Heart left ventricle (tissue), 16 donors: Measurements from ENCODE around the gene SLC22A4. TPM values are rescaled to one million over a fixed set of nuclear protein-coding genes. Genes with fewer than 3 reads are reported as not detected.

Experiments used
- ATAC-seq, 4 donors: fragments of 200-7000 bp; cut with Tn5 transposase; one replicate each; pipeline ENCODE4 v1.9.1; 2020 to 2022; ENCODE audit warnings: moderate library complexity in 4 of 4, mild to moderate bottlenecking in 3 of 4, moderate number of reproducible peaks in 1 of 4
- DNase-seq, 5 donors: peaks; one replicate each; pipeline ENCODE4 v3.0.0-alpha.2; 2020
- H3K27ac ChIP-seq, 12 donors: fragments of 200-600 bp; sonication (generic) in 4 of 12; one replicate each; pipeline versions ENCODE4 v1.5.0 to v1.8.0; 2016 to 2022; ENCODE audit warnings: mild to moderate bottlenecking in 2 of 12
- H3K27me3 ChIP-seq, 9 donors: fragments of 200-600 bp; sonication (generic) in 2 of 9; one replicate each; pipeline versions ENCODE4 v1.5.1 to v1.8.0; 2016 to 2022; ENCODE audit warnings: mild to moderate bottlenecking in 3 of 9
- H3K36me3 ChIP-seq, 9 donors: fragments of 200-600 bp; sonication (generic) in 2 of 9; one replicate each; pipeline versions ENCODE4 v1.5.0 to v1.8.0; 2018 to 2022; ENCODE audit warnings: mild to moderate bottlenecking in 2 of 9
- H3K4me1 ChIP-seq, 12 donors: fragments of 200-600 bp; sonication (generic) in 4 of 12; one replicate each; pipeline versions ENCODE4 v1.5.0 to v1.8.0; 2016 to 2022; ENCODE audit warnings: mild to moderate bottlenecking in 3 of 12
- H3K4me3 ChIP-seq, 12 donors: fragments of 200-600 bp; sonication (generic) in 4 of 12; one replicate each; pipeline versions ENCODE4 v1.5.0 to v1.8.0; 2017 to 2022; ENCODE audit warnings: mild to moderate bottlenecking in 9 of 12, moderate library complexity in 4 of 12
- H3K9me3 ChIP-seq, 12 donors: fragments of 200-600 bp; sonication (generic) in 4 of 12; one replicate each; pipeline versions ENCODE4 v1.5.0 to v1.8.0; 2016 to 2022; ENCODE audit warnings: mild to moderate bottlenecking in 1 of 12
- CTCF ChIP-seq, 12 donors: fragments of 200-600 bp; sonication (generic) in 4 of 12; IDR thresholded peaks; one replicate each; pipeline versions ENCODE4 v1.5.0 to v1.8.0; 2018 to 2022; ENCODE audit warnings: antibody characterized with exemption in 12 of 12, mild to moderate bottlenecking in 5 of 12
- POLR2A ChIP-seq, 2 donors: fragments of 450-650 bp; IDR thresholded peaks; one replicate each; pipeline ENCODE4 v1.6.1; 2017; ENCODE audit warnings: antibody characterized with exemption in 2 of 2, mild to moderate bottlenecking in 2 of 2, moderate library complexity in 2 of 2
- WGBS, 4 donors: extraction: QIAGEN DNeasy Blood & Tissue Kit in 2 of 4; methylation state at CpG; one replicate each; pipeline versions ENCODE4 v1.1.5 to v1.1.7; 2013 to 2018; 5-methylcytosine and 5-hydroxymethylcytosine counted together
- intact Hi-C, 10 donors: fragments of 100-400 bp; cut with DNase I; formaldehyde crosslinking; loops; one replicate each; pipeline versions ENCODE4 v1.11.1 to v1.14.2; 2022
- polyA plus RNA-seq, 2 donors: library from polyadenylated mRNA; stranded (reverse); fragments of 200-250 nt; gene quantifications; one replicate each; pipeline ENCODE4 v1.2.3, GENCODE V29; 2013
- total RNA-seq, 9 donors: library from RNA; depleted of rRNA in 2 of 9; stranded (reverse); fragments of >200 nt in 2 of 9; fragmentation: NEBNext Ultra II Directional in 3 of 9; extraction: Animal tissue kit (Norgen Biotek cat#: 25700) in 3 of 9; gene quantifications; one replicate each; pipeline versions ENCODE4 v1.1.0 to v1.2.4, GENCODE V29; 2016 to 2023
- donor health status: ischemic (EF 13 %, LVEDD 7.1; RV severe dilation, severe dysfunction).
- donor health status: healthy with polysubstance abuse.
- donor health status: DM: no; HTN: yes; CAD: no.
- donor health status: DM: no; HTN: no; CAD: no.
- donor health status: ischemic (EF 25% LVEDD 6.9; RV normal size, moderate dysfunction).
- donor health status: ischemic (EF 25% LVEDD 5.7; RV mildly dilated, moderate dysfunction).
- donor health status: healthy.
- donor health status: DM: yes; HTN: yes; CAD: no.
- donor health status: ischemic (EF 35%, LVEDD 5.7; RV mildly dilated, moderate dysfunction).
- donor health status: nonischemic (EF 11% LVEDD 7.7; RV severe dilation, severe dysfunction).
- donor health status: DM: yes; HTN: yes; CAD: no.
- donor health status: PGD.
- donor health status: ischemic (EF 29% LVEDD 5.4; RV normal size, mild dysfunction).
- donor health status: nonischemic (EF 23%, LVEDD 6.1; RV moderate dilation, normal function).

SLC22A4 gene
- total and polyA plus RNA-seq, 11 donors, result 0.30 to 4.9 (median 2.2) TPM

- H3K27ac ChIP-seq, result peak overlapping the region in 7 of 12 donors; percentile 12 to 97 (median 58)
- peaks cover 0 to 49% (median 28%) of the 10 kb centered on the region in 12 donors for H3K4me1 ChIP-seq
- ATAC-seq (no peak), DNase-seq (peak in 1 of 5 donors; percentile 16)
- WGBS, 4 donors, result 80 to 89% (median 83%) methylated on average over 6 to 7 of the region's 7 CpGs
- no peak for TF ChIP-seq CTCF (IDR thresholded peaks at IDR 0.05)
- TF ChIP-seq POLR2A (IDR thresholded peaks at IDR 0.05), result no peak
- intact Hi-C loops, result no loop called here
- H3K4me3 ChIP-seq, result no peak overlapping the region
- H3K9me3 ChIP-seq, result no peaks in the 10 kb centered on the region
- peaks cover 0 to 16% (median 0%) of the 10 kb centered on the region in 9 donors for H3K36me3 ChIP-seq
- no peaks in the 10 kb centered on the region for H3K27me3 ChIP-seq
These were observed 28.0 kb upstream of the SLC22A4 start for GRCh38 chr5:132266031-132266835.

DNA sequence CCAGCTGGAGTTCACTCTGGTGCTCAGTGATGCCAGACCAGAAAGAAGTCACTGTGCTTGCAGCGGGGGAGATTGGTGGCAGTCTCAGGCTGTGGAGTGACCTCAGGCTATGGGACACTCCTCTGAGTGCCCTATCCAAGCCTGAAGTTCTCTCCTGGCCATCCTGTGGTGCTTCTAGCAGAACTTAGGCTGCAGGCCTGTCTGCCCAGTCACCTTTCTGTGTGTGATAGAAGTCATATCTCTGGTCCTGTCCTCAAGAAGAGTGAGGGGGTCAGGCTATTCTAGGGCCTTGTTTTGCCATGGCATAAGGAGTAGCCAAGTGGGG, 27.4 kb upstream of the SLC22A4 start:
- no peak for DNase-seq
- Histone ChIP-seq H3K4me3 (no peak overlapping the region), H3K9me3 (no peaks in the 10 kb centered on the region), H3K27me3 (no peaks in the 10 kb centered on the region), H3K27ac (peak overlapping the region in 1 of 12 donors; percentile 97), H3K4me1 (peaks cover 0 to 43% (median 23%) of the 10 kb centered on the region in 12 donors), H3K36me3 (peaks cover 0 to 16% (median 0%) of the 10 kb centered on the region in 9 donors)
- ATAC-seq, result no peak
- 90 to 100% (median 98%) methylated on average over 1 of the region's 1 CpG for WGBS, 4 donors
- intact Hi-C loops, result no loop called here
- TF ChIP-seq CTCF (IDR thresholded peaks at IDR 0.05) (no peak), POLR2A (IDR thresholded peaks at IDR 0.05) (no peak)

GRCh38 chr5:132267166-132267739, 26.9 kb upstream of the SLC22A4 start:
- Histone ChIP-seq H3K4me1 (peaks cover 0 to 41% (median 23%) of the 10 kb centered on the region in 12 donors), H3K36me3 (peaks cover 0 to 13% (median 0%) of the 10 kb centered on the region in 9 donors)

More at GRCh38 chr5:132267166-132267739, 26.9 kb upstream of the SLC22A4 start:
- Histone ChIP-seq H3K4me3 (no peak overlapping the region), H3K9me3 (no peaks in the 10 kb centered on the region), H3K27ac (peak overlapping the region in 1 of 12 donors; percentile 97), H3K27me3 (no peaks in the 10 kb centered on the region)
- no peak for DNase-seq
- no peak for TF ChIP-seq POLR2A (IDR thresholded peaks at IDR 0.05)
- no peak for TF ChIP-seq CTCF (IDR thresholded peaks at IDR 0.05)
- intact Hi-C loops, result no loop called here
- no peak for ATAC-seq
